Measurements from ENCODE around the gene LRRC58. TPM values are rescaled to one million over a fixed set of nuclear protein-coding genes. Genes with fewer than 3 reads are reported as not detected.

Gene LRRC58
- total and polyA plus RNA-seq, 4 donors, result 4.6 to 18.0 (median 10.4) TPM

DNA sequence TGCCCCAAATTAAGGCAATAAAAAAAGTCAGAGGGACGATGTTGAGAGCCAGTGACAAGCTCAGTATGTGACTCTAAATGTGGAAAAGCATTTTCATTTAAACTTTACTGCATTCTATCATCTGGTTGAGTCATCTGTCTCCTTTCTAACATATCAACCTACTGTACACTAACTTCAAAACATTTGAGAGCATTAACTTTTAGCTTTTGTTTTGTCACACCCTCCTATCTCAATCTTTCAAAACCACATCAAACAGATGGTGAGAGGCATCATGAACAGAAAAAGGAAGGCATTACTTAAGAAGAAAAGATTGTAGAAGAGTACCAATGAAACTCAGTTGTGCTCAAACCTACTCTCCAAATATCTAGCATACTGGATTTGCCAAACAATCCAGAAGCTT is 4.8 kb downstream of the LRRC58 start:
- no peak overlapping the region for H3K4me3 ChIP-seq (ENCODE audit: low read depth in 1 of 3, low read length in 3 of 3)
- H3K27me3 ChIP-seq (ENCODE audit: control insufficient read depth in 4 of 4, insufficient read depth in 4 of 4, low read length in 3 of 4), result no peaks in the 10 kb centered on the region
- H3K27ac ChIP-seq (ENCODE audit: low read depth in 1 of 2, low read length in 2 of 2), result no peak overlapping the region
- 74% methylated on average over 1 of the region's 1 CpG for whole genome bisulfite sequencing
- no peak overlapping the region for H3K9ac ChIP-seq (ENCODE audit: low read depth in 1 of 2, low read length in 2 of 2)
- H3K36me3 ChIP-seq (ENCODE audit: control insufficient read depth in 4 of 4, insufficient read depth in 3 of 4, low read depth in 1 of 4, low read length in 3 of 4), result no peaks in the 10 kb centered on the region
- TF ChIP-seq HNF4G (IDR thresholded peaks at IDR 0.05) (no peak), ZBTB33 (IDR thresholded peaks at IDR 0.05) (no peak), ATF3 (IDR thresholded peaks at IDR 0.05) (no peak), EGR1 (IDR thresholded peaks at IDR 0.05; ENCODE audit: low read depth in 2 of 2) (no peak), FOXA2 (IDR thresholded peaks at IDR 0.05) (no peak), RAD21 (IDR thresholded peaks at IDR 0.05) (no peak), HNF4A (conservative IDR thresholded peaks at IDR 0.05) (no peak), RXRA (IDR thresholded peaks at IDR 0.05) (no peak)
- H3K9me3 ChIP-seq (ENCODE audit: control insufficient read depth in 4 of 4, low read length in 3 of 4), result peaks cover 0 to 3% (median under 1%) of the 10 kb centered on the region in 4 donors
- no peak for DNase-seq (ENCODE audit: low spot score)
- peaks cover 4 to 9% (median 8%) of the 10 kb centered on the region in 4 donors for H3K4me1 ChIP-seq (ENCODE audit: control insufficient read depth in 4 of 4, insufficient read depth in 4 of 4, low read length in 3 of 4)

- Histone ChIP-seq H3K27me3 (ENCODE audit: control insufficient read depth in 4 of 4, insufficient read depth in 4 of 4, low read length in 3 of 4) (no peaks in the 10 kb centered on the region), H3K27ac (ENCODE audit: low read depth in 1 of 2, low read length in 2 of 2) (no peak overlapping the region), H3K4me1 (ENCODE audit: control insufficient read depth in 4 of 4, insufficient read depth in 4 of 4, low read length in 3 of 4) (peaks cover 0 to 4% (median 0%) of the 10 kb centered on the region in 4 donors), H3K9me3 (ENCODE audit: control insufficient read depth in 4 of 4, low read length in 3 of 4) (peaks cover 0 to 7% (median 2%) of the 10 kb centered on the region in 4 donors), H3K36me3 (ENCODE audit: control insufficient read depth in 4 of 4, insufficient read depth in 3 of 4, low read depth in 1 of 4, low read length in 3 of 4) (no peaks in the 10 kb centered on the region), H3K9ac (ENCODE audit: low read depth in 1 of 2, low read length in 2 of 2) (no peak overlapping the region), H3K4me3 (ENCODE audit: low read depth in 1 of 3, low read length in 3 of 3) (no peak overlapping the region)
- no peak for TF ChIP-seq GABPA (IDR thresholded peaks at IDR 0.05 in 1 of 2, conservative IDR thresholded peaks at IDR 0.05 in 1 of 2)
- TF ChIP-seq, protein P1, sequence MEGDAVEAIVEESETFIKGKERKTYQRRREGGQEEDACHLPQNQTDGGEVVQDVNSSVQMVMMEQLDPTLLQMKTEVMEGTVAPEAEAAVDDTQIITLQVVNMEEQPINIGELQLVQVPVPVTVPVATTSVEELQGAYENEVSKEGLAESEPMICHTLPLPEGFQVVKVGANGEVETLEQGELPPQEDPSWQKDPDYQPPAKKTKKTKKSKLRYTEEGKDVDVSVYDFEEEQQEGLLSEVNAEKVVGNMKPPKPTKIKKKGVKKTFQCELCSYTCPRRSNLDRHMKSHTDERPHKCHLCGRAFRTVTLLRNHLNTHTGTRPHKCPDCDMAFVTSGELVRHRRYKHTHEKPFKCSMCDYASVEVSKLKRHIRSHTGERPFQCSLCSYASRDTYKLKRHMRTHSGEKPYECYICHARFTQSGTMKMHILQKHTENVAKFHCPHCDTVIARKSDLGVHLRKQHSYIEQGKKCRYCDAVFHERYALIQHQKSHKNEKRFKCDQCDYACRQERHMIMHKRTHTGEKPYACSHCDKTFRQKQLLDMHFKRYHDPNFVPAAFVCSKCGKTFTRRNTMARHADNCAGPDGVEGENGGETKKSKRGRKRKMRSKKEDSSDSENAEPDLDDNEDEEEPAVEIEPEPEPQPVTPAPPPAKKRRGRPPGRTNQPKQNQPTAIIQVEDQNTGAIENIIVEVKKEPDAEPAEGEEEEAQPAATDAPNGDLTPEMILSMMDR (IDR thresholded peaks at IDR 0.05; ENCODE audit: low read depth, low read length, missing input control), result no peak
- no peak for TF ChIP-seq EGR1 (IDR thresholded peaks at IDR 0.05; ENCODE audit: low read depth in 2 of 2)
- no peak for TF ChIP-seq SP1 (IDR thresholded peaks at IDR 0.05)
- TF ChIP-seq FOXA2 (IDR thresholded peaks at IDR 0.05), result no peak
- WGBS, result 98% methylated on average over 8 of the region's 8 CpGs
- no peak for DNase-seq (ENCODE audit: low spot score)
These were observed 7.4 kb downstream of the LRRC58 start for GRCh38 chr3:120341658-120342346.

DNA sequence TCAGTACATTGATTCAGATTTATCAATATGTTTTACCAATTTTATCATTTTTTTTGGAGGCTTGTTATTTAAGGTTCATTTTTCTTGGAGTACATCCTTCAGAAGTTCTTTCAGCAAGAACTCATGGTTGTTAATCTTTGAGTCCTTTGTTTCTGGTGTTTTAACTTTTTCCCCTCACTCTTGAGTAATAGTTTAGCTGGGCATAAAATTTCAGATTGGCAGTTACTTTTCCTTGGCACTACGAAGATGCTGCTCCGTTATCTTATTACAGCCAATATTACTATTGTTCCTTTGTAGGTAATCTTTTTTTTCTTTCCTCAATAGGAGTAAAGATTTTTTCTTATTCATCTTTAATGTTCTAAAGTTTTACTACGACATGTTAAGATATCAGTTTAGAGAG is 9.8 kb downstream of the LRRC58 start:
- no peak overlapping the region for H3K4me3 ChIP-seq (ENCODE audit: low read depth in 1 of 3, low read length in 3 of 3)
- 99% methylated on average over 3 of the region's 3 CpGs for WGBS
- H3K9ac ChIP-seq (ENCODE audit: low read depth in 1 of 2, low read length in 2 of 2), result no peak overlapping the region
- H3K27ac ChIP-seq (ENCODE audit: low read depth in 1 of 2, low read length in 2 of 2), result no peak overlapping the region
- peaks cover 0 to 4% (median 2%) of the 10 kb centered on the region in 4 donors for H3K36me3 ChIP-seq (ENCODE audit: control insufficient read depth in 4 of 4, insufficient read depth in 3 of 4, low read depth in 1 of 4, low read length in 3 of 4)
- peaks cover 0 to 2% (median 0%) of the 10 kb centered on the region in 4 donors for H3K4me1 ChIP-seq (ENCODE audit: control insufficient read depth in 4 of 4, insufficient read depth in 4 of 4, low read length in 3 of 4)
- H3K9me3 ChIP-seq (ENCODE audit: control insufficient read depth in 4 of 4, low read length in 3 of 4), result peaks cover 0 to 7% (median 2%) of the 10 kb centered on the region in 4 donors
- DNase-seq (ENCODE audit: low spot score), result no peak
- H3K27me3 ChIP-seq (ENCODE audit: control insufficient read depth in 4 of 4, insufficient read depth in 4 of 4, low read length in 3 of 4), result no peaks in the 10 kb centered on the region
- TF ChIP-seq HNF4G (IDR thresholded peaks at IDR 0.05), result no peak
- TF ChIP-seq ZBTB33 (IDR thresholded peaks at IDR 0.05), result no peak
- TF ChIP-seq EGR1 (IDR thresholded peaks at IDR 0.05; ENCODE audit: low read depth in 2 of 2), result no peak
- TF ChIP-seq SP1 (IDR thresholded peaks at IDR 0.05), result no peak
- no peak for TF ChIP-seq MAX (IDR thresholded peaks at IDR 0.05)
- TF ChIP-seq REST (IDR thresholded peaks at IDR 0.05), result no peak
- no peak for TF ChIP-seq ATF3 (IDR thresholded peaks at IDR 0.05)
- no peak for TF ChIP-seq HNF4A (conservative IDR thresholded peaks at IDR 0.05)
- no peak for TF ChIP-seq NR2F2 (IDR thresholded peaks at IDR 0.05)
- TF ChIP-seq GABPA (IDR thresholded peaks at IDR 0.05 in 1 of 2, conservative IDR thresholded peaks at IDR 0.05 in 1 of 2), result no peak
- no peak for TF ChIP-seq FOXA1 (IDR thresholded peaks at IDR 0.05)
- TF ChIP-seq JUND (IDR thresholded peaks at IDR 0.05), result no peak
